HG03575 (cell line): Measurements from ENCODE around the gene HIF3A.
"Not testable (repeated sequence)": the region's sequence is repeated elsewhere in the genome, so short reads cannot be mapped to it uniquely, and the experiment has no call there.

Source experiments
- ATAC-seq: cut with Tn5 transposase; IDR thresholded peaks from one replicate; pipeline ENCODE4 v1.9.1; 2021; ENCODE audit not compliant: unreplicated experiment, insufficient number of reproducible peaks, low FRiP score; ENCODE audit errors: extremely low read depth

HIF3A gene

GRCh38 chr19:46320559-46320958, 23.7 kb downstream of the HIF3A start:
- no peak for ATAC-seq

- no peak for ATAC-seq
Observed at GRCh38 chr19:46321653-46322052, 24.8 kb downstream of the HIF3A start.

GRCh38 chr19:46323227-46323626, 26.4 kb downstream of the HIF3A start:
- ATAC-seq = not testable (repeated sequence)

- no peak for ATAC-seq
Observed at GRCh38 chr19:46324277-46324676, 27.4 kb downstream of the HIF3A start.

GRCh38 chr19:46326608-46327007, 29.8 kb downstream of the HIF3A start:
- ATAC-seq = no peak

GRCh38 chr19:46328079-46328478, 31.2 kb downstream of the HIF3A start:
- no peak for ATAC-seq

- ATAC-seq = no peak
Observed at GRCh38 chr19:46330319-46330918, 33.6 kb downstream of the HIF3A start.

GRCh38 chr19:46337487-46337886, 40.6 kb downstream of the HIF3A start:
- no peak for ATAC-seq

GRCh38 chr19:46339446-46339845, 42.6 kb downstream of the HIF3A start:
- ATAC-seq = no peak

GRCh38 chr19:46340051-46340659, 43.3 kb downstream of the HIF3A start:
- no peak for ATAC-seq

- no peak for ATAC-seq
Observed at GRCh38 chr19:46341937-46342336, 45.1 kb downstream of the HIF3A start.

- ATAC-seq = no peak
Observed at GRCh38 chr19:46344363-46344762, 47.5 kb downstream of the HIF3A start.

GRCh38 chr19:46345157-46345556, 48.3 kb downstream of the HIF3A start:
- no peak for ATAC-seq

- ATAC-seq = no peak
Observed at GRCh38 chr19:46346821-46347571, 50.2 kb downstream of the HIF3A start, which contains the start of gene PPP5C. PPP5C (plus strand) TSS chr19:46347087; CDS start chr19:46347097, 10 bp downstream.

- ATAC-seq = no peak
Observed at GRCh38 chr19:46347572-46347883, 50.7 kb downstream of the HIF3A start.

GRCh38 chr19:46347985-46348384, 51.1 kb downstream of the HIF3A start:
- no peak for ATAC-seq

GRCh38 chr19:46349311-46349993, 52.6 kb downstream of the HIF3A start:
- no peak for ATAC-seq

- no peak for ATAC-seq
Observed at GRCh38 chr19:46350029-46350757, 53.4 kb downstream of the HIF3A start.

- ATAC-seq = no peak
Observed at GRCh38 chr19:46350758-46351159, 53.9 kb downstream of the HIF3A start.
